Activated CD4-positive, CD25-positive, alpha-beta regulatory T cell (primary cell): ENCODE measurements around the gene SREBF1.
A peak's percentile ranks its signal among the peaks of the same experiment; 100 is the strongest.

Experiments used
- DNase-seq, 4 experiments: peaks; one replicate each; lab custom pipeline; 2025; lab: John Stamatoyannopoulos, UW

The SREBF1 gene

GRCh38 chr17:17824783-17825614 lies 11.8 kb downstream of the SREBF1 start:
- DNase-seq, result no peak

GRCh38 chr17:17824119-17824782 lies 12.5 kb downstream of the SREBF1 start:
- no peak for DNase-seq

GRCh38 chr17:17823433-17824118 lies 13.2 kb downstream of the SREBF1 start:
- DNase-seq, result peak; percentile 24 to 80 (median 66)

- DNase-seq, result no peak
These were observed 14.2 kb downstream of the SREBF1 start for GRCh38 chr17:17822616-17823015.

GRCh38 chr17:17822189-17822588 lies 14.6 kb downstream of the SREBF1 start:
- DNase-seq, result no peak

GRCh38 chr17:17820463-17821158 lies 16.2 kb downstream of the SREBF1 start:
- no peak for DNase-seq

- DNase-seq, result no peak
These were observed 16.7 kb downstream of the SREBF1 start for GRCh38 chr17:17820046-17820445.

- DNase-seq, result peak in 3 of 4 experiments; percentile 14 to 52 (median 34)
These were observed 17.2 kb downstream of the SREBF1 start for GRCh38 chr17:17819561-17819995.

- no peak for DNase-seq
These were observed 17.7 kb downstream of the SREBF1 start for GRCh38 chr17:17819111-17819510.

- DNase-seq, result no peak
These were observed 18.7 kb downstream of the SREBF1 start for GRCh38 chr17:17818088-17818526.

- no peak for DNase-seq
These were observed 19.2 kb downstream of the SREBF1 start for GRCh38 chr17:17817552-17817947.

- DNase-seq, result no peak
These were observed 19.8 kb downstream of the SREBF1 start for GRCh38 chr17:17816831-17817551.

GRCh38 chr17:17816240-17816814 lies 20.5 kb downstream of the SREBF1 start:
- DNase-seq, result no peak

GRCh38 chr17:17815436-17816200 lies 21.2 kb downstream of the SREBF1 start:
- no peak for DNase-seq

GRCh38 chr17:17815062-17815406 lies 21.8 kb downstream of the SREBF1 start:
- DNase-seq, result no peak

GRCh38 chr17:17814162-17815061 lies 22.4 kb downstream of the SREBF1 start:
- DNase-seq, result no peak

- DNase-seq, result no peak
These were observed 23.1 kb downstream of the SREBF1 start for GRCh38 chr17:17813725-17814095.

GRCh38 chr17:17813055-17813724 lies 23.6 kb downstream of the SREBF1 start:
- DNase-seq, result no peak
